Middle frontal gyrus (tissue), 1 donor: Measurements from ENCODE around the gene KLF4.

Experiments used
- DNase-seq: peaks from one replicate; pipeline ENCODE4 v3.0.0-alpha.2; 2015; ENCODE audit warnings: low spot score; ENCODE audit errors: extremely low spot score

The KLF4 gene

GRCh38 chr9:107455425-107456135 lies 34.0 kb downstream of the KLF4 start:
- DNase-seq, result no peak

GRCh38 chr9:107453479-107453878 lies 36.1 kb downstream of the KLF4 start:
- no peak for DNase-seq

GRCh38 chr9:107447834-107448233 lies 41.7 kb downstream of the KLF4 start:
- DNase-seq, result no peak

- DNase-seq, result no peak
These were observed 42.5 kb downstream of the KLF4 start for GRCh38 chr9:107447081-107447480.

GRCh38 chr9:107446491-107446890 lies 43.1 kb downstream of the KLF4 start:
- no peak for DNase-seq

- DNase-seq, result no peak
These were observed 45.8 kb downstream of the KLF4 start for GRCh38 chr9:107443786-107444185.

GRCh38 chr9:107439991-107440456 lies 49.5 kb downstream of the KLF4 start:
- DNase-seq, result no peak

GRCh38 chr9:107438211-107439031 lies 51.1 kb downstream of the KLF4 start:
- no peak for DNase-seq

GRCh38 chr9:107437716-107438115 lies 51.9 kb downstream of the KLF4 start:
- no peak for DNase-seq

GRCh38 chr9:107435415-107435814 lies 54.2 kb downstream of the KLF4 start:
- DNase-seq, result no peak
